Measurements from ENCODE around the gene PEPD.

- no peak for TF ChIP-seq POLR2AphosphoS5 (IDR thresholded peaks at IDR 0.05; ENCODE audit: low read depth, low read length)
- TF ChIP-seq REST (IDR thresholded peaks at IDR 0.05; ENCODE audit: insufficient read depth in 1 of 2, low read depth in 2 of 2, low read length in 2 of 2) = no peak
- TF ChIP-seq TAF1 (IDR thresholded peaks at IDR 0.05; ENCODE audit: borderline replicate concordance, insufficient read depth, low read length) = no peak
- TF ChIP-seq FOXP2 (optimal IDR thresholded peaks at IDR 0.05; ENCODE audit: borderline replicate concordance, extremely low read depth, extremely low read length, insufficient read depth) = no peak
Measured at GRCh38 chr19:33510462-33511194, 11.0 kb downstream of the PEPD start.

Measured in PFSK-1 (cell line).